Ectodermal cell (in vitro differentiated cells): Measurements from ENCODE around the gene SRGAP2B.
"Not testable (repeated sequence)": the region's sequence is repeated elsewhere in the genome, so short reads cannot be mapped to it uniquely, and the experiment has no call there.

ENCODE experiments used
- H3K27ac ChIP-seq: 2 replicates; pipeline ENCODE4 v1.7.0; 2013; ENCODE audit warnings: mild to moderate bottlenecking, low read depth, low read length; ENCODE audit not compliant: insufficient read depth, poor library complexity, severe bottlenecking
- H3K27me3 ChIP-seq: 2 replicates; pipeline ENCODE4 v1.7.0; 2013; ENCODE audit warnings: mild to moderate bottlenecking, low read length; ENCODE audit not compliant: insufficient read depth, control insufficient read depth, poor library complexity, severe bottlenecking
- H3K36me3 ChIP-seq: one replicate; pipeline ENCODE4 v1.7.0; 2013; ENCODE audit warnings: low read length; ENCODE audit not compliant: control insufficient read depth, insufficient read depth
- H3K4me1 ChIP-seq: one replicate; pipeline ENCODE4 v1.7.0; 2013; ENCODE audit warnings: low read length; ENCODE audit not compliant: control insufficient read depth, insufficient read depth
- H3K4me3 ChIP-seq: 2 replicates; pipeline ENCODE4 v1.7.0; 2013; ENCODE audit warnings: low read depth, low read length, control low read depth; ENCODE audit not compliant: insufficient read depth
- H3K9me3 ChIP-seq: 2 replicates; pipeline ENCODE4 v1.7.0; 2013; ENCODE audit warnings: mild to moderate bottlenecking, low read length, moderate library complexity; ENCODE audit not compliant: control insufficient read depth
- whole genome bisulfite sequencing, 2 experiments: methylation state at CpG; one replicate each; pipeline ENCODE4 v1.1.7; 2013; ENCODE audit warnings: missing lambda C conversion rate in 2 of 2; 5-methylcytosine and 5-hydroxymethylcytosine counted together

SRGAP2B gene

DNA sequence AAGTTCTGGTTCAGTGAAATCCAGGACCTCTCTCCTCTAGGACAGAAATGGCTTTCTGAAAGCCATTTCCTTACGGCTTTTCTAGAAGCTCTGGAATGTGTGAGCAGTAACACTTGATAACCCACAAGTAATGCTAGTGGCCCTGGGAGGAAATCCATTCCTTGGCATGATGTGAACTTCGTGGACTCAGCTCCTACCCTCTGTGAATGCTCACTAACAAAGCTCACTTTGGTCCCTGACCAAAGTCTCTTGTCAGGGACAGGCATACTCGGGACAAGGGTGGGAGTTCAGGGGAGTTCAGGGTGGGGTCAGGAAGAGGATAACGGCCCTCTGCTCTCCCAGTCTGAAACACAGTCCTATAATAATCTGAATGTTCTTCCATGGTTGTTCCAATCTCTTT lies 172.3 kb downstream of the SRGAP2B start:
- not testable (repeated sequence) for H3K4me3 ChIP-seq, H3K27me3 ChIP-seq, H3K27ac ChIP-seq, H3K4me1 ChIP-seq, H3K9me3 ChIP-seq, H3K36me3 ChIP-seq
- WGBS, 2 experiments: 92% methylated on average over 2 of the region's 4 CpGs; no CpG with 5 or more reads in 1 of the 2 experiments

DNA sequence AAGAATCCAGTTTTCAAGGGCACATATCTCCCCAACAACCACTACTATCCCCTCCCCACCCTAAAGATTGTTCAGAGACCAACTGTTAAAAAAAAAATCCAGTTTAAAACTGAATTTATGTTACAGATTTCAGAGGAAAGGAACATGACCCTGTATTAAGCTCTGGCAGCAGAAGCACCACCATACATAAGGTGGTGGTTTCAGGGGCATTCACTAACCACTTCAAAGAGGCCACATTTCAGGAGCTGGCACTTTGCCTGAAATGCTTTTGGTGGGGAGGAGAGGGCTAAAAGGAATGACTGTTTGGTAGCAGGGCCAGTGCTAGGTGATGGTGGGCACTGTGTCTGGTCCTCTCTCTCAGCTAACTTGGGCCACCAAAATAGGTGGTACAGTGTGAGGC lies 176.0 kb downstream of the SRGAP2B start:
- H3K4me3 ChIP-seq, H3K27ac ChIP-seq, H3K9me3 ChIP-seq, H3K27me3 ChIP-seq, H3K36me3 ChIP-seq, H3K4me1 ChIP-seq: not testable (repeated sequence)

DNA sequence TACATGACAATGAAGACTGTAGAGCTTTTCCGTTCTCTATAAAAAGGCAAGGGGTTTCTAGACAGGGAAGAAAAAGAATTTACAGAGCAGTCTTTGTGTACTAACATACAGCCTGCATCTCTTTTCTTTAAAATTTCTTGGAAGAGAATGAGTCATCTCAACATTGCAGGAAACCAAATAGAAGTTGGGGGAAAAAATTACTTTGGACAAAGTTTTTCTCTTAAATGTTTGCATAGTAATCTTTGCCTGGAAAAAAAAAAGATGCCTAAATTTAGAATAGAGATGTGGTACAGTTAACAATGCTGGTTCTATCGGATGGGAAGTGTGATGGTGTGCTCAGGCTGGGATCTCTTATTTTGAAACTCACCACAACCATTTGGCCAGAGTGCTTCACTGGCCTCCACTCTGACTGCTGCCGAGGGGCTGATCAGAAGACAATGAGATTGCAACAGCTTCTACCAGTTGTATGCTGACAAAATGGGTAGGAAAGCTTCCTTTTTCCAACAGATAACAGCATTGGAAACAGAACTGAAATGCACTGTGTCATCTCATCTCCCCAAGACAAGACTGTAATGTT lies 177.0 kb downstream of the SRGAP2B start:
- H3K4me1 ChIP-seq: not testable (repeated sequence)
- no CpG with 5 or more reads among the region's 3 CpGs for WGBS, 2 experiments

DNA sequence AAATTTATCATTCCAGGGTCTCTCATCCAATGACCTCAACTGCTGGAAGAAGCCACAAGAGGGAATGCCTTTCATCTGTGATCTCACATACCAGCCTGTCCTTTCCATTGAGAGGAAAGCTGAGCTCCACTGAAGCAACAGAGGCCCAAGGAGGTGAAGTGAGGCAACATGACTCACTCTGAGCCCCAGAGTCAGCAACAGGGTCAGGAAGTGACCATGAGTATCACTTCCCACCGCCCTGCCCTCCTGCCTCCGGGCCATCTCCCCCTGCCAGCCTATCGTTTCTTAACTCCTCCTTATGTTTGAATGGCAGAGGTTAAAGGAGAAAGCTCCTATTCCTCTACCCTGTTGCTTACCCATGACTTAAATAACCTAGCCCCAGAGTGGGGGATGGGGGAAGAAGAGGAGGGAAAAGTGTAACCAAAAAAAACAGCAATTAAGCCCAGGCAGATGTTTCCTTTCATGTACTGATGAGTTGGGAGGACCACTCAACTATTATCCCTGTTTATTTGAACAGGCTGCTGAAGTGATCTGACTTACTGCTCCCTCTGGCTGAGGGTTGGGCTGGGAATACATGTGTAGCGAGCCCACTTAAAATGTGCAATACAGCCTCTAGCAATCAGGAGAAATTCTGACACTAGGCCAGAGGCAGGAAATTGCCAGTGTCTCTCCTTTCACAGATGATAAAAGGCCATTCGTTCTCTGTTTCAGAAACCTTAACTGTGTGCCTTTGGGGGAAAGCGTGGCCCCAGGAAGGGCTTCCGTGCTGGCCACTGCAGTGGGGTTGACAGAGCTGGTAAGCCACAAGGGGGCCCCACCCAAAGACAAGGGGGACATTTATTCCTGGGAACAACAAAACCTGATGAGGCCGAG lies 177.7 kb downstream of the SRGAP2B start:
- not testable (repeated sequence) for H3K4me3 ChIP-seq, H3K27me3 ChIP-seq, H3K9me3 ChIP-seq, H3K36me3 ChIP-seq, H3K4me1 ChIP-seq, H3K27ac ChIP-seq
- WGBS, 2 experiments: no CpG with 5 or more reads among the region's 8 CpGs

More for the DNA sequence above, 177.0 kb downstream of the SRGAP2B start:
- not testable (repeated sequence) for H3K27ac ChIP-seq, H3K9me3 ChIP-seq, H3K27me3 ChIP-seq, H3K36me3 ChIP-seq, H3K4me3 ChIP-seq

DNA sequence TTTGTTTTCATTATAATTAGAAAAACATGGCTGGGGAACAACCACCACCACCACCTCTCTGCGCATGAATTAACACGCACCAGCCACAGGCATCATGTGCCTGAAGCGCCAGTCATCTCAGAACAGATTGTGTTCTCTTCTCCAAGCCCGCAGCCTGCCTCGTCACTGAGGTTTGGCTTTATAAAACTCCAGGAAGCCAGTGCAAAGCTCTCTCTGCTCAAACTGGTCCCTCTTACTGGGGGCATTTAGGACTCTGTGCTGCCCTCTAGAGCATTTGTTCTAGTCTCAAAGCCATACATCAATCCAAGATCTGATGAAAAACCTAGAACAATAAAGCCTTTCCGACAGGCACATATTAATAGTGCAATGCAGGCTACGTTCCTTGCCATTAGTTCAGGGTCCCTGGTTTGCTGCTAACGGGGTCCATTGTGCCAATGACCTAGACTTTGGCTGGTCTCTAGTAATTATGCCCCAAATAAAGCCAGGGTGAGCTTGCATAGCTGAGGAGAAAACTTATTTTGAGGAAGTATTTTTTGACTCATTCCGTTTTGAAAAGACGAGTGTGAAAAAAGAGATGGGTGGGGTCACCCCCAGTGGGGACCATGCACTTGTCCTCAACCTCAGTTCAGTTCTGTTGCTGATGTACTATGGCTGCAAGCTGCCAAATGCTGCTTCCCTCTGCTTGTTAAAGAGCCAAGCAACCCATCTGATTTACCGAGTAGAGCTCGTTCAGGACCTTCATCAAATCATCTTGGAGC lies 181.0 kb downstream of the SRGAP2B start:
- H3K4me1 ChIP-seq, H3K4me3 ChIP-seq, H3K36me3 ChIP-seq, H3K27ac ChIP-seq, H3K9me3 ChIP-seq, H3K27me3 ChIP-seq: not testable (repeated sequence)
- 58 to 79% methylated on average over 2 of the region's 12 CpGs for WGBS, 2 experiments

DNA sequence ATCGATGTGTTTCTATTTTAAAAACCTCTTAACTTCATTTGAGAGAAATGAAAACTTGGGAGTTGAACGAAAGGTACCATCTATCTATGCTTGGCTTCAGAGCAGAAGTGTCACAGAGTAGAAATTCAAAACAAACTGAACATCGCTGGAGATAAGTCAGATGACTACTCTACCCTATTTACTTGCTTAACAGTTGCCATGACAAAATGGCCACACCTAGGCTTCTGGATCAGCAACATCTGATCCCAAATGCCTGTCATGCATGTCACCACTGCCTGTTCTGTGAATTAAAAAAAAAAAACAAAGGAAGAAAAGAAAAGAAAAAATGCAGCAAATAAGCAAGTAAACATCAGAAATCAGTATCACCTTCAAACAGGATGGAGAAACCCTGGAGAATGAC lies 181.7 kb downstream of the SRGAP2B start:
- H3K4me3 ChIP-seq, H3K9me3 ChIP-seq, H3K4me1 ChIP-seq, H3K27ac ChIP-seq, H3K27me3 ChIP-seq, H3K36me3 ChIP-seq: not testable (repeated sequence)
- WGBS, 2 experiments: no CpG with 5 or more reads among the region's 3 CpGs

DNA sequence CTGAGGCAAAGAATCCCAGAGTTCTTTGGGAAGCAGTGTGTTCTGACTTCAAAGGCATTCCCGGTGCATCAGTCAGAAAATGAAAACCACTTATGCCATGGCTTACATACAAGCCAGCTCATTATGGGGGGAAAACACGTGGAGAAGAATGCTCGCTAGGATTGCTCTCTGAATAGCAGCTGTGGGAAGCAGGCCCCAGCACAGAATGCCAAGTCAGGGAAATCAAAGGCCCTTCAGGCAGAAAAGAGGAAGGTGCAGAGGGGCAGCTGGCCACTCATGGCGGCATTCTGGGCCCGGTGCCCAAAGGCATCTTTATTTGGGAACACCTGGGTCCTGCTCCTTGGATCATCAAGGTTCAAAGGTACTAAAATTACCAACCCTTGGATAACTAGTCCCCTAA lies 184.4 kb downstream of the SRGAP2B start:
- H3K4me3 ChIP-seq, H3K9me3 ChIP-seq, H3K27ac ChIP-seq, H3K36me3 ChIP-seq, H3K27me3 ChIP-seq, H3K4me1 ChIP-seq: not testable (repeated sequence)
- no CpG with 5 or more reads among the region's 5 CpGs for WGBS, 2 experiments

DNA sequence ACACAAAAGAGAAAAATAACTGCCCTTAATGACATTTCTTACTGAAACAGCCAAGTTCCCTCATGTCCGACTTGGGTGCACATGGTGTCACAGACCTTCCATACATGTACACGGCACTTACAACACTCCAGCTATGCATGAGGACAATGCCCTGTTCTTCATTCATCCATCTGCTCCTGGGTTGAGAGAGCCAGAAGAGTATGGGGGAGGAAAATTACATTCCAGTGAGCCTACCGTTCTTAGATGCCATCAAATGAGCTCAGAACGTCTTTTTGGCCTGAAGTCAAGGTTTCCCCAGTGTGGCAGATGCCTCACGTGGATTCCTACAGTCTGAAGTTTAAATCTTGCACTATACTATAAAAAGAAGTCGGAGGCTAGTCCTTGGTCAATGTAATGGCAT lies 194.3 kb downstream of the SRGAP2B start:
- H3K4me3 ChIP-seq, H3K27ac ChIP-seq, H3K27me3 ChIP-seq, H3K4me1 ChIP-seq, H3K36me3 ChIP-seq, H3K9me3 ChIP-seq: not testable (repeated sequence)
- no CpG with 5 or more reads among the region's 6 CpGs for WGBS, 2 experiments

DNA sequence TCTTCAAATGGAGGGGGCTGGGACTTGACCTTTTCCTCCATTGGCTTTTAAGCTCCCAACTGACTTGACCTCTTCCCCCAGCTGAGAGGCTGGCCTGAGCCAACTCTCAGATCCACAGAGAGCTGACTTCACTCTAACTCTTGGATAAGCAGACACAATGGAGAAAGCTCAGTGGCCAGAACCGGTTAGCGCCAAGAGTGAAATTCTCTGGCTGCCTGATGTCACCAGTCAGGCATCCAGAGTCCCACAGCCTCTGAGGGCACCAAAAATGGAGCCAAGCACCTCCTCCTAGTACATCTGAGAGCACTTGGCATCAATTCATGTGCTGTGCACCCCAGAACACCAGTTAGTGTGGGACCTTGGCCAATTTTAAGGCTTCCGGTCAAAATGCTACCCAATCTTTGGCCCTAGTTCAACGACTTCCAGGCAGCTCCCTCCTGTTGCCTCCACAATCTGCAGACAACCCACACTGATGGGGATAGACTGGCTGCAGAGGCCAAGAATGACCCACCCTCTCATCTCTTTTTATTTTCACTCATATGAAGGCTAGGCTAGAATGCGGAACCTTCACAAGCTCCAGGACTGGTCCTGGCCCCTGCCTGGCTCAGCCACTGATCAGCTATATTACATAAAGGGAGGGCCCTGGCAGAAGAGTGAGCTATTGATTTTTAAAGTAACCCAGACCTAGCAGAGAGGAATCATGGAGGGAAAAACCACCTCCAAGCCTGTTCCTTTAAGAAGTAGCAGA lies 200.5 kb downstream of the SRGAP2B start:
- H3K27me3 ChIP-seq, H3K27ac ChIP-seq, H3K9me3 ChIP-seq, H3K4me3 ChIP-seq, H3K4me1 ChIP-seq, H3K36me3 ChIP-seq: not testable (repeated sequence)
- WGBS, 2 experiments: no CpG with 5 or more reads among the region's 5 CpGs
